Measurements from ENCODE around the gene RERE. TPM values are rescaled to one million over a fixed set of nuclear protein-coding genes. Genes with fewer than 3 reads are reported as not detected.

RERE gene
- total RNA-seq, 4 donors from 2014 or later: 51.2 to 1,226 (median 253) TPM

- no peaks in the 10 kb centered on the region for H3K36me3 ChIP-seq
- H3K4me1 ChIP-seq: peaks cover 8 to 10% of the 10 kb centered on the region in 2 donors
- peak; percentile 53 to 61 for DNase-seq
- peak overlapping the region; percentile 85 to 98 for H3K4me3 ChIP-seq
- intact Hi-C loops (cut with DNase I; ENCODE audit: low total_unique reads): loop anchor here (10.0 kb wide), 1 partner anchor 48 kb away; no protein-coding TSS in a partner anchor
- H3K9me3 ChIP-seq: no peaks in the 10 kb centered on the region
- H3K27ac ChIP-seq: peak overlapping the region; percentile 99 to 100
- no peaks in the 10 kb centered on the region for H3K27me3 ChIP-seq
- no peak for TF ChIP-seq POLR2A (IDR thresholded peaks at IDR 0.05)
- TF ChIP-seq, protein P1, sequence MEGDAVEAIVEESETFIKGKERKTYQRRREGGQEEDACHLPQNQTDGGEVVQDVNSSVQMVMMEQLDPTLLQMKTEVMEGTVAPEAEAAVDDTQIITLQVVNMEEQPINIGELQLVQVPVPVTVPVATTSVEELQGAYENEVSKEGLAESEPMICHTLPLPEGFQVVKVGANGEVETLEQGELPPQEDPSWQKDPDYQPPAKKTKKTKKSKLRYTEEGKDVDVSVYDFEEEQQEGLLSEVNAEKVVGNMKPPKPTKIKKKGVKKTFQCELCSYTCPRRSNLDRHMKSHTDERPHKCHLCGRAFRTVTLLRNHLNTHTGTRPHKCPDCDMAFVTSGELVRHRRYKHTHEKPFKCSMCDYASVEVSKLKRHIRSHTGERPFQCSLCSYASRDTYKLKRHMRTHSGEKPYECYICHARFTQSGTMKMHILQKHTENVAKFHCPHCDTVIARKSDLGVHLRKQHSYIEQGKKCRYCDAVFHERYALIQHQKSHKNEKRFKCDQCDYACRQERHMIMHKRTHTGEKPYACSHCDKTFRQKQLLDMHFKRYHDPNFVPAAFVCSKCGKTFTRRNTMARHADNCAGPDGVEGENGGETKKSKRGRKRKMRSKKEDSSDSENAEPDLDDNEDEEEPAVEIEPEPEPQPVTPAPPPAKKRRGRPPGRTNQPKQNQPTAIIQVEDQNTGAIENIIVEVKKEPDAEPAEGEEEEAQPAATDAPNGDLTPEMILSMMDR (IDR thresholded peaks at IDR 0.05): peak in 1 of 4 experiments; percentile 18
Observed at GRCh38 chr1:8422510-8423268, 394.8 kb downstream of the RERE start.

GRCh38 chr1:8421721-8422120 is 395.7 kb downstream of the RERE start:
- TF ChIP-seq POLR2A (IDR thresholded peaks at IDR 0.05): no peak
- TF ChIP-seq, protein P1 (IDR thresholded peaks at IDR 0.05): no peak
- intact Hi-C loops (cut with DNase I; ENCODE audit: low total_unique reads): loop anchor here (10.0 kb wide), 1 partner anchor 47 kb away; no protein-coding TSS in a partner anchor
- DNase-seq: no peak
- no peaks in the 10 kb centered on the region for H3K36me3 ChIP-seq
- peaks cover 8 to 10% of the 10 kb centered on the region in 2 donors for H3K4me1 ChIP-seq
- H3K4me3 ChIP-seq: peak overlapping the region; percentile 85 to 98
- no peaks in the 10 kb centered on the region for H3K9me3 ChIP-seq
- H3K27me3 ChIP-seq: no peaks in the 10 kb centered on the region
- peak overlapping the region; percentile 99 to 100 for H3K27ac ChIP-seq

DNA sequence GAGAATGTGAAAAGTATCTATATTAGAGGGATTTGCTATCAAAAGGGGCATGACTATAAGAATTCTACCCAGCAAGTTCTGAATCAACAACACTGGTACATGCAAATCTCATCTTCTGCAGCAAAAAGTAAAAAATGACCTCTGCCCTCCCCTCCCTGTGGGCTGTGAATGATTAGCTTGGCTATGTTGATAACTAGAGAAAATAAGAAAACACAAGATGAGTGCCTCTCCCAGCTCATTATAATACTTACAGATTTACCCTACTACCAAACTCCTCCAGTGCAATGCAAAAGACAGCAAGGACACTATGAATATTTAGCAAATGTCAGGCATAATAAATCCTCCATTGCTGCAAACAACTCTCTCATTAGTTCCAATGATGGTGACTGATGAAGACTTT is 397.1 kb downstream of the RERE start:
- DNase-seq: no peak
- Histone ChIP-seq H3K9me3 (no peaks in the 10 kb centered on the region), H3K27ac (peak overlapping the region; percentile 99 to 100), H3K27me3 (no peaks in the 10 kb centered on the region), H3K36me3 (no peaks in the 10 kb centered on the region), H3K4me1 (peaks cover 8% of the 10 kb centered on the region in 2 donors), H3K4me3 (peak overlapping the region; percentile 85 to 98)
- intact Hi-C loops (cut with DNase I; ENCODE audit: low total_unique reads): loop anchor here (10.0 kb wide), 1 partner anchor 46 kb away; no protein-coding TSS in a partner anchor
- TF ChIP-seq POLR2A (IDR thresholded peaks at IDR 0.05): no peak
- TF ChIP-seq, protein P1 (IDR thresholded peaks at IDR 0.05): no peak

- H3K4me1 ChIP-seq: peaks cover 3 to 8% of the 10 kb centered on the region in 2 donors
- no peaks in the 10 kb centered on the region for H3K36me3 ChIP-seq
- no peak for TF ChIP-seq POLR2A (IDR thresholded peaks at IDR 0.05)
- TF ChIP-seq, protein P1 (IDR thresholded peaks at IDR 0.05): no peak
- H3K4me3 ChIP-seq: peak overlapping the region; percentile 85 to 98
- no peaks in the 10 kb centered on the region for H3K27me3 ChIP-seq
- intact Hi-C loops (cut with DNase I; ENCODE audit: low total_unique reads): loop anchor here (10.0 kb wide), 1 partner anchor 45 kb away; no protein-coding TSS in a partner anchor
- H3K27ac ChIP-seq: peak overlapping the region; percentile 99 to 100
- no peak for DNase-seq
- no peaks in the 10 kb centered on the region for H3K9me3 ChIP-seq
Observed at GRCh38 chr1:8419861-8420260, 397.6 kb downstream of the RERE start.

DNA sequence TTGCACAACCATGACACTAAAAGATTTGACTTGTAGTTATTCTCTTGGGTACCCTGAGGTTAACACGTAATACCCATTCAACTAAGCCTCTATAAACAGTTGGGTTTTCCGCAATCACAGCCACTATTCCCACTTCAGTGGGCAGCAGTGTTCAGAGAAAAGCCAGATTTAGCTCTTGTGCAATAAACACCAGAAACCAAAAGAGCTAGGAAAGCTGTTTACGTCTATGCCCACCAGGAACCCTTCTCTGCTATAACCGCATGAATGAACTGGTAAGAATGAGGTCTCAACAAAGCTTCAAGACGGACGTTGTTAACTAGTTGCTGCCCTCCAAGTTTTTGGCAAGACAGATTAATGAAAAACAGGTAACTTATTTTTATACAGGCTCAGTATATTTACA is 398.3 kb downstream of the RERE start:
- Histone ChIP-seq H3K27ac (peak overlapping the region; percentile 99 to 100), H3K9me3 (no peaks in the 10 kb centered on the region), H3K36me3 (no peaks in the 10 kb centered on the region), H3K4me3 (peak overlapping the region; percentile 85 to 98), H3K4me1 (peaks cover 0 to 8% of the 10 kb centered on the region in 2 donors), H3K27me3 (no peaks in the 10 kb centered on the region)
- no peak for DNase-seq
- TF ChIP-seq POLR2A (IDR thresholded peaks at IDR 0.05): no peak
- TF ChIP-seq, protein P1 (IDR thresholded peaks at IDR 0.05): no peak
- intact Hi-C loops (cut with DNase I; ENCODE audit: low total_unique reads): no loop called here

All from uterus (tissue), 4 donors.